Body of pancreas (tissue), 4 donors: ENCODE data around the gene FXYD2. TPM values are rescaled to one million over a fixed set of nuclear protein-coding genes. Genes with fewer than 3 reads are reported as not detected.
"Not testable (repeated sequence)": the region's sequence is repeated elsewhere in the genome, so short reads cannot be mapped to it uniquely, and the experiment has no call there.

ENCODE experiments used
- ATAC-seq: fragments of 150-250 bp; one replicate; pipeline ENCODE4 v1.9.1; 2016
- DNase-seq, 4 donors: peaks; one replicate each; pipeline ENCODE4 v3.0.0-alpha.2; 2019
- H3K27ac ChIP-seq, 4 donors: fragments of 200-600 bp; sonication (generic); 1 replicate in 3 of 4; 2 replicates in 1 of 4; pipeline versions ENCODE4 v1.5.1 to v1.6.1; 2016 to 2019; ENCODE audit warnings: mild to moderate bottlenecking in 1 of 4, mixed read lengths in 1 of 4, moderate library complexity in 1 of 4
- H3K27me3 ChIP-seq, 2 donors: fragments of 200-600 bp; sonication (generic); one replicate each; pipeline ENCODE4 v1.6.0; 2016; ENCODE audit warnings: mild to moderate bottlenecking in 1 of 2
- H3K36me3 ChIP-seq, 2 donors: fragments of 200-600 bp; sonication (generic); replicated peaks in 1 of 2; 2 replicates each; pipeline ENCODE4 v1.5.1; 2016; ENCODE audit warnings: low read depth in 2 of 2; ENCODE audit not compliant: insufficient read depth in 1 of 2
- H3K4me1 ChIP-seq: fragments of 200-600 bp; sonication (generic); one replicate; pipeline ENCODE4 v1.6.0; 2016
- H3K4me3 ChIP-seq, 2 donors: fragments of 200-600 bp; sonication (generic); 1 replicate in 1 of 2; 2 replicates in 1 of 2; pipeline ENCODE4 v1.5.1; 2016 to 2019
- H3K9me3 ChIP-seq, 3 donors: fragments of 200-600 bp; sonication (generic); 1 replicate in 2 of 3; 2 replicates in 1 of 3; pipeline ENCODE4 v1.5.1; 2016
- POLR2A ChIP-seq, 3 donors: fragments of 450-650 bp; IDR thresholded peaks; one replicate each; pipeline ENCODE4 v1.6.1; 2016; ENCODE audit warnings: antibody characterized with exemption in 3 of 3, mild to moderate bottlenecking in 2 of 3
- WGBS, 2 donors: methylation state at CpG; one replicate each; pipeline ENCODE4 v1.1.5; 2017; 5-methylcytosine and 5-hydroxymethylcytosine counted together
- intact Hi-C: fragments of 100-400 bp; cut with DNase I; formaldehyde crosslinking; loops from one replicate; pipeline ENCODE4 v1.15.1; 2023
- total RNA-seq, 2 donors: library from RNA; depleted of rRNA; stranded (reverse); fragments of >200 nt; gene quantifications; one replicate each; pipeline ENCODE4 v1.1.0, GENCODE V29; 2016
- TF ChIP-seq, protein P1 (sequence below), 7 experiments: fragments of 450-650 bp in 4 of 7; fragments of 200-600 bp in 3 of 7; sonication (generic) in 3 of 7; IDR thresholded peaks; one replicate each; pipeline ENCODE4 v1.5.1; 2016 to 2019; ENCODE audit warnings: antibody characterized with exemption in 7 of 7

The FXYD2 gene
- total RNA-seq, 2 donors from 2014 or later = 290 to 396 TPM

DNA sequence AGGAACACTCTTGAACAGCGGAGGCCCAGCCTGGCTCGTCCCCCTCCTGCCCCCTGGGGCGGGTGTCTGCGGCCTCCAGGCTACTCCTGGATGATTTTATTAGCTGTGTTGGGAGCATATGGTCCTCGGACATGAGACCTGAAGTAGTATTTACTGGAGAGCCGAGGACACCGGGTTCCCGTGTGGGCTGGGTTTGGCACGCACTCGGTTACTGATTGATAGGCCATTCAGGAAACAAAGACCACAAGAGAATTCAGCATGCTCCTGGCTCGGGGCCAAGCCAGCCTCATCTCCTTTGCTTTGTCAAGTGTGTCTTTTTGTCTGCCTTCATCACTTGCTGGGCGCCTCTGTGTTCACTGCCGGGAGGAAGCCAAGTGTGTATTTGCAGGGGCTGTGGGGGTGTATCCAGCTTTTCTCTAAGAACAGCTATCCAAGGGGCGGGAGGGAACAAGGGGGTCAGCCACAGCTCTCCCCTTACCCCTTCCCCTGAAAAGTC lies 9.7 kb downstream of the FXYD2 start:
- H3K27me3 ChIP-seq = no peaks in the 10 kb centered on the region
- no peak for TF ChIP-seq POLR2A (IDR thresholded peaks at IDR 0.05)
- TF ChIP-seq, protein P1, sequence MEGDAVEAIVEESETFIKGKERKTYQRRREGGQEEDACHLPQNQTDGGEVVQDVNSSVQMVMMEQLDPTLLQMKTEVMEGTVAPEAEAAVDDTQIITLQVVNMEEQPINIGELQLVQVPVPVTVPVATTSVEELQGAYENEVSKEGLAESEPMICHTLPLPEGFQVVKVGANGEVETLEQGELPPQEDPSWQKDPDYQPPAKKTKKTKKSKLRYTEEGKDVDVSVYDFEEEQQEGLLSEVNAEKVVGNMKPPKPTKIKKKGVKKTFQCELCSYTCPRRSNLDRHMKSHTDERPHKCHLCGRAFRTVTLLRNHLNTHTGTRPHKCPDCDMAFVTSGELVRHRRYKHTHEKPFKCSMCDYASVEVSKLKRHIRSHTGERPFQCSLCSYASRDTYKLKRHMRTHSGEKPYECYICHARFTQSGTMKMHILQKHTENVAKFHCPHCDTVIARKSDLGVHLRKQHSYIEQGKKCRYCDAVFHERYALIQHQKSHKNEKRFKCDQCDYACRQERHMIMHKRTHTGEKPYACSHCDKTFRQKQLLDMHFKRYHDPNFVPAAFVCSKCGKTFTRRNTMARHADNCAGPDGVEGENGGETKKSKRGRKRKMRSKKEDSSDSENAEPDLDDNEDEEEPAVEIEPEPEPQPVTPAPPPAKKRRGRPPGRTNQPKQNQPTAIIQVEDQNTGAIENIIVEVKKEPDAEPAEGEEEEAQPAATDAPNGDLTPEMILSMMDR (IDR thresholded peaks at IDR 0.05) = no peak
- intact Hi-C loops = no loop called here
- peaks cover 58% of the 10 kb centered on the region for H3K4me1 ChIP-seq
- peak; percentile 66 to 86 (median 81) for DNase-seq
- WGBS, 2 donors = 17 to 24% methylated on average over 12 to 14 of the region's 14 CpGs
- no peaks in the 10 kb centered on the region for H3K36me3 ChIP-seq
- peak; percentile 10 for ATAC-seq
- peak overlapping the region; percentile 58 to 88 (median 86) for H3K27ac ChIP-seq
- H3K9me3 ChIP-seq = no peaks in the 10 kb centered on the region
- no peak overlapping the region for H3K4me3 ChIP-seq

DNA sequence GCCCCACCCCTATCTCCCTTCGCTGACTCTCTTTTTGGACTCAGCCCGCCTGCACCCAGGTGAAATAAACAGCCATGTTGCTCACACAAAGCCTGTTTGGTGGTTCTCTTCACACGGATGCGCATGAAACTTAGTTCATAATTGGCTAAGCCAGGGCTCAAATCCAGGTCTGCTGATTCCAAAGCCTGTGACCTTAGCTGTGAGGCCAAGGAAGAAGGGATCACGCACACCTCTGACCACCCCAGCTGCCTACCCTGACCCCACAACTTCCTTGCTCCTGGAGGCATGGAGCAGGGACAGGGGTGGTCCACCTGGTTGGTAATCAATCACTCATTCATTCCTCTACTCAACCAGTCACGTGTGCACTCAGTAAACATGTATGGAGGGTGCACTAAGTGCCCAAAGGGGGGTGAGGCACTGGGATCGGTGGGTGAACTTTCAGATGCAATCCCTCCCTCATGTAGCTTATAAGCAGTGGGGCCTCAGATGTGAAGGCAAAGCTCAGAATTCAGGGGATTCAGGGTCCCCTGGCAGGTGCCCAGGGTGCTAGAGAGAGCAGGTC lies 10.3 kb downstream of the FXYD2 start:
- peak overlapping the region; percentile 58 to 88 (median 86) for H3K27ac ChIP-seq
- peaks cover 52% of the 10 kb centered on the region for H3K4me1 ChIP-seq
- no peak for ATAC-seq
- intact Hi-C loops = no loop called here
- no peaks in the 10 kb centered on the region for H3K27me3 ChIP-seq
- H3K36me3 ChIP-seq = no peaks in the 10 kb centered on the region
- DNase-seq = no peak
- TF ChIP-seq POLR2A (IDR thresholded peaks at IDR 0.05) = peak in 2 of 3 donors; percentile 20 to 32
- TF ChIP-seq, protein P1 (IDR thresholded peaks at IDR 0.05) = no peak
- no peaks in the 10 kb centered on the region for H3K9me3 ChIP-seq
- no peak overlapping the region for H3K4me3 ChIP-seq
- WGBS, 2 donors = 49 to 74% methylated on average over 7 of the region's 7 CpGs

GRCh38 chr11:117810056-117810451 lies 14.5 kb downstream of the FXYD2 start:
- intact Hi-C loops, H3K27me3 ChIP-seq, H3K27ac ChIP-seq, H3K9me3 ChIP-seq, DNase-seq, H3K4me1 ChIP-seq, ATAC-seq, H3K4me3 ChIP-seq, H3K36me3 ChIP-seq: not testable (repeated sequence)
- WGBS, 2 donors = 79 to 80% methylated on average over 12 of the region's 12 CpGs

- H3K27me3 ChIP-seq = no peaks in the 10 kb centered on the region
- TF ChIP-seq POLR2A (IDR thresholded peaks at IDR 0.05) = peak in 1 of 3 donors; percentile 4
- TF ChIP-seq, protein P1 (IDR thresholded peaks at IDR 0.05) = peak in 5 of 7 experiments; percentile 10 to 48 (median 31)
- no peak overlapping the region for H3K4me3 ChIP-seq
- ATAC-seq (peak; percentile 66), DNase-seq (peak in 3 of 4 donors; percentile 56 to 69 (median 59))
- intact Hi-C loops = loop anchor here (5.0 kb wide), 1 partner anchor 248 kb away; no protein-coding TSS in a partner anchor
- no peak overlapping the region for H3K27ac ChIP-seq
- peaks cover 4% of the 10 kb centered on the region for H3K4me1 ChIP-seq
- WGBS, 2 donors = 39 to 56% methylated on average over 12 to 22 of the region's 22 CpGs
- H3K36me3 ChIP-seq = no peaks in the 10 kb centered on the region
- H3K9me3 ChIP-seq = no peaks in the 10 kb centered on the region
Measured at GRCh38 chr11:117809236-117810055, 15.1 kb downstream of the FXYD2 start.

DNA sequence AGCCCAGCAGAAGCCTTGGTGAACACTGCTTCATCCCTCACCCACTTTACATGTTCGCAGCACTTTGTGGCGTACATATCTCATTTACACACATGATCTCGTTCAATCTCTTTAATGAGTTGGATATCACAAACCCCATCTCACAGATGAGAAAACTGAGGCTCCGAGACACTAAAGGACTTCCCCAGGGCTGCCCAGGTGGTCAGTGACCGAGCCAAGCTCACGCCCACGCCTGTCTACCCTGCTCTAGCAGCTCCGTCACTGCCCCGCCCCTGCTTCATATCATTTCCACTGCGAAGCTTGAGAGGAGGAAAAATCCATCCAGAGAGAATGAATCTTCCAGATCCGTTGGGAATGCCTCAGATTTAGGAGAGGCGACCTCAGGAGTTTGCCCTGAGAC lies 15.8 kb downstream of the FXYD2 start:
- H3K36me3 ChIP-seq = no peaks in the 10 kb centered on the region
- no peaks in the 10 kb centered on the region for H3K9me3 ChIP-seq
- intact Hi-C loops = loop anchor here (5.0 kb wide), 1 partner anchor 249 kb away; no protein-coding TSS in a partner anchor
- no peaks in the 10 kb centered on the region for H3K27me3 ChIP-seq
- H3K4me3 ChIP-seq = no peak overlapping the region
- WGBS, 2 donors = 61 to 68% methylated on average over 12 of the region's 12 CpGs
- TF ChIP-seq, protein P1 (IDR thresholded peaks at IDR 0.05) = no peak
- TF ChIP-seq POLR2A (IDR thresholded peaks at IDR 0.05) = no peak
- H3K27ac ChIP-seq = no peak overlapping the region
- DNase-seq (peak in 1 of 4 donors; percentile 16), ATAC-seq (no peak)
- no peaks in the 10 kb centered on the region for H3K4me1 ChIP-seq
